CD14-positive monocyte (primary cell): ENCODE results near the gene POLR2H. TPM values are rescaled to one million over a fixed set of nuclear protein-coding genes. Genes with fewer than 3 reads are reported as not detected.

Experiments used
- DNase-seq, 3 donors: peaks; one replicate each; pipeline ENCODE4 v3.0.0-alpha.2; 2011 to 2022
- H2AFZ ChIP-seq: 2 replicates; pipeline ENCODE4 v1.6.0; 2012; ENCODE audit warnings: mild to moderate bottlenecking, low read depth, low read length, inconsistent platforms; ENCODE audit not compliant: insufficient read depth, poor library complexity, severe bottlenecking
- H3K27ac ChIP-seq, 2 donors: 1 replicate in 1 of 2; 2 replicates in 1 of 2; pipeline ENCODE4 v1.5.1; 2012 to 2013; ENCODE audit warnings: low read length in 2 of 2, control low read depth in 1 of 2, inconsistent platforms in 1 of 2, low read depth in 1 of 2, mild to moderate bottlenecking in 1 of 2
- H3K27me3 ChIP-seq, 2 donors: one replicate each; pipeline versions ENCODE4 v1.6.0 to v1.6.1; 2011 to 2013; ENCODE audit warnings: low read length in 2 of 2; ENCODE audit not compliant: control insufficient read depth in 2 of 2, insufficient read depth in 2 of 2
- H3K36me3 ChIP-seq, 2 donors: replicated peaks in 1 of 2; 1 replicate in 1 of 2; 2 replicates in 1 of 2; pipeline versions ENCODE4 v1.5.1 to v1.6.1; 2012 to 2013; ENCODE audit warnings: low read length in 2 of 2, control low read depth in 1 of 2, inconsistent platforms in 1 of 2, mild to moderate bottlenecking in 1 of 2; ENCODE audit not compliant: insufficient read depth in 2 of 2, control insufficient read depth in 1 of 2
- H3K4me1 ChIP-seq, 2 donors: 1 replicate in 1 of 2; 2 replicates in 1 of 2; pipeline versions ENCODE4 v1.5.1 to v1.6.1; 2012 to 2013; ENCODE audit warnings: low read length in 2 of 2, control low read depth in 1 of 2, inconsistent platforms in 1 of 2, mild to moderate bottlenecking in 1 of 2, moderate library complexity in 1 of 2; ENCODE audit not compliant: insufficient read depth in 2 of 2, control insufficient read depth in 1 of 2
- H3K4me2 ChIP-seq: replicated peaks from 2 replicates; pipeline ENCODE3; 2012; ENCODE audit warnings: low read length, moderate library complexity, mild to moderate bottlenecking; ENCODE audit not compliant: poor library complexity, severe bottlenecking; ENCODE audit errors: extremely low read depth
- H3K4me3 ChIP-seq, 3 experiments: fragments of 200-600 bp in 1 of 3; sonication (generic) in 1 of 3; replicated peaks in 1 of 3; 1 replicate in 2 of 3; 2 replicates in 1 of 3; pipeline ENCODE4 v1.5.1; 2011 to 2013; ENCODE audit warnings: low read length in 3 of 3, mild to moderate bottlenecking in 3 of 3, control low read depth in 2 of 3, low read depth in 2 of 3, inconsistent platforms in 1 of 3, moderate library complexity in 1 of 3
- H3K79me2 ChIP-seq: 2 replicates; pipeline ENCODE4 v1.6.0; 2012; ENCODE audit warnings: mild to moderate bottlenecking, control low read depth, inconsistent platforms, low read length, moderate library complexity; ENCODE audit not compliant: insufficient read depth
- H3K9ac ChIP-seq: 2 replicates; pipeline ENCODE4 v1.6.0; 2017; ENCODE audit warnings: low read length, mild to moderate bottlenecking; ENCODE audit not compliant: insufficient read depth, poor library complexity, severe bottlenecking
- H3K9me3 ChIP-seq, 2 donors: replicated peaks in 1 of 2; 1 replicate in 1 of 2; 2 replicates in 1 of 2; pipeline versions ENCODE4 v1.5.1 to v1.6.1; 2012 to 2013; ENCODE audit warnings: low read length in 2 of 2, control low read depth in 1 of 2; ENCODE audit not compliant: control insufficient read depth in 1 of 2, insufficient read depth in 1 of 2
- H4K20me1 ChIP-seq: 2 replicates; pipeline ENCODE4 v1.6.0; 2012; ENCODE audit warnings: mild to moderate bottlenecking, low read length, control low read depth, moderate library complexity; ENCODE audit not compliant: insufficient read depth
- H3K27ac Mint-ChIP-seq, 7 donors: one replicate each; pipeline ENCODE4 v1.8.0; 2020; ENCODE audit warnings: mild to moderate bottlenecking in 7 of 7, mixed read lengths in 7 of 7, moderate library complexity in 6 of 7, inconsistent platforms in 2 of 7
- H3K27me3 Mint-ChIP-seq, 3 donors: one replicate each; pipeline ENCODE4 v1.8.0; 2021 to 2022; ENCODE audit warnings: low read depth in 3 of 3, mild to moderate bottlenecking in 3 of 3, mixed read lengths in 3 of 3, moderate library complexity in 3 of 3, inconsistent platforms in 1 of 3
- H3K36me3 Mint-ChIP-seq, 2 donors: one replicate each; pipeline ENCODE4 v1.8.0; 2020; ENCODE audit warnings: mixed read lengths in 2 of 2, inconsistent platforms in 1 of 2, mild to moderate bottlenecking in 1 of 2
- H3K4me1 Mint-ChIP-seq: one replicate; pipeline ENCODE4 v1.8.0; 2020; ENCODE audit warnings: mild to moderate bottlenecking, mixed read lengths
- H3K4me3 Mint-ChIP-seq, 2 donors: one replicate each; pipeline ENCODE4 v1.8.0; 2020; ENCODE audit warnings: mild to moderate bottlenecking in 2 of 2, mixed read lengths in 2 of 2, moderate library complexity in 1 of 2
- H3K9me3 Mint-ChIP-seq, 7 donors: one replicate each; pipeline ENCODE4 v1.8.0; 2020 to 2022; ENCODE audit warnings: mixed read lengths in 7 of 7, mild to moderate bottlenecking in 6 of 7, moderate library complexity in 6 of 7, inconsistent platforms in 2 of 7
- CTCF ChIP-seq: fragments of 200-600 bp; IDR thresholded peaks from one replicate; pipeline ENCODE4 v1.8.0; 2022; ENCODE audit warnings: antibody characterized with exemption, mild to moderate bottlenecking
- WGBS: methylation state at CpG from one replicate; pipeline ENCODE4 v1.1.5; 2013; ENCODE audit warnings: missing lambda C conversion rate; ENCODE audit not compliant: insufficient coverage; 5-methylcytosine and 5-hydroxymethylcytosine counted together
- intact Hi-C, 2 donors: fragments of 100-400 bp; cut with micrococcal nuclease; formaldehyde crosslinking; loops; one replicate each; pipeline versions ENCODE4 v1.15.0 to v1.15.1; 2023
- polyA plus RNA-seq, 3 donors: library from polyadenylated mRNA; depleted of rRNA in 1 of 3; unstranded in 2 of 3; stranded (reverse) in 1 of 3; fragments of 300-500 nt in 2 of 3; fragments of >200 nt in 1 of 3; fragmentation: Illumina TruSeq in 2 of 3; gene quantifications; 1 replicate in 2 of 3; 2 replicates in 1 of 3; pipeline ENCODE4 v1.2.3, GENCODE V29; 2012 to 2021

Gene POLR2H
- polyA plus RNA-seq, 3 donors: 21.7 to 67.3 (median 24.6) TPM

GRCh38 chr3:184315871-184316661, 45.4 kb upstream of the POLR2H start:
- peaks cover 32% of the 10 kb centered on the region for H4K20me1 ChIP-seq
- peak overlapping the region; percentile 98 for H3K4me2 ChIP-seq
- H3K27ac ChIP-seq: peak overlapping the region; percentile 91 to 94
- 92% methylated on average over 3 of the region's 16 CpGs for WGBS
- H3K9ac ChIP-seq: peak overlapping the region; percentile 93
- H2AFZ ChIP-seq: no peak overlapping the region
- no peaks in the 10 kb centered on the region for H3K27me3 ChIP-seq
- Mint-ChIP-seq H3K27ac (peak overlapping the region; percentile 82 to 97 (median 93)), H3K4me1 (peaks cover 47% of the 10 kb centered on the region), H3K9me3 (no peaks in the 10 kb centered on the region), H3K4me3 (peak overlapping the region; percentile 89 to 93), H3K36me3 (peaks cover 27% of the 10 kb centered on the region in 2 donors), H3K27me3 (peaks cover 0 to 5% (median 0%) of the 10 kb centered on the region in 3 donors)
- no peak for TF ChIP-seq CTCF
- H3K79me2 ChIP-seq: peaks cover 63% of the 10 kb centered on the region
- H3K4me1 ChIP-seq: peaks cover 64 to 70% of the 10 kb centered on the region in 2 donors
- no peaks in the 10 kb centered on the region for H3K9me3 ChIP-seq
- DNase-seq: no peak
- intact Hi-C loops: loop anchor here in 1 of 2 donors (2.0 kb wide), 1 partner anchor 17 kb away; the partner anchor contains the start of gene PSMD2
- peaks cover 16 to 29% of the 10 kb centered on the region in 2 donors for H3K36me3 ChIP-seq
- peak overlapping the region; percentile 91 to 94 (median 93) for H3K4me3 ChIP-seq

- no peaks in the 10 kb centered on the region for H3K9me3 ChIP-seq
- peaks cover 55% of the 10 kb centered on the region for H3K4me1 Mint-ChIP-seq
- H2AFZ ChIP-seq: no peak overlapping the region
- peak overlapping the region; percentile 98 for H3K4me2 ChIP-seq
- intact Hi-C loops: no loop called here
- peaks cover 71 to 77% of the 10 kb centered on the region in 2 donors for H3K4me1 ChIP-seq
- H3K27me3 Mint-ChIP-seq: peaks cover 0 to 5% (median 0%) of the 10 kb centered on the region in 3 donors
- no peak overlapping the region for H3K9ac ChIP-seq
- H3K4me3 ChIP-seq: peak overlapping the region in 1 of 3 experiments; percentile 91
- 90% methylated on average over 7 of the region's 7 CpGs for WGBS
- H3K27ac Mint-ChIP-seq: peak overlapping the region in 5 of 7 donors; percentile 79 to 97 (median 87)
- peak overlapping the region in 1 of 2 donors; percentile 91 for H3K27ac ChIP-seq
- H3K4me3 Mint-ChIP-seq: peak overlapping the region; percentile 89 to 93
- no peak for DNase-seq
- H4K20me1 ChIP-seq: peaks cover 37% of the 10 kb centered on the region
- peaks cover 24 to 36% of the 10 kb centered on the region in 2 donors for H3K36me3 ChIP-seq
- no peaks in the 10 kb centered on the region for H3K27me3 ChIP-seq
- peaks cover 0 to 2% (median 0%) of the 10 kb centered on the region in 7 donors for H3K9me3 Mint-ChIP-seq
- H3K79me2 ChIP-seq: peaks cover 71% of the 10 kb centered on the region
- H3K36me3 Mint-ChIP-seq: peaks cover 34 to 35% of the 10 kb centered on the region in 2 donors
- TF ChIP-seq CTCF: no peak
Observed at GRCh38 chr3:184316792-184317191, 44.7 kb upstream of the POLR2H start.
